Activated CD8-positive, alpha-beta memory T cell treated with anti-CD3 and anti-CD28 coated beads, Interleukin-2, amount 50 U/mL, for 24 hours (primary cell): ENCODE data around the gene CACNG4.

ENCODE experiments used
- DNase-seq: peaks from one replicate; pipeline ENCODE4 v3.0.0-alpha.2; 2020; ENCODE audit errors: extremely low read depth

Gene CACNG4

GRCh38 chr17:66963909-66964771 lies at the start of gene CACNG4:
Gene CACNG4 (plus strand): TSS chr17:66964707. CDS start chr17:66964912, 205 bp downstream.
- no peak for DNase-seq

- no peak for DNase-seq
Observed at GRCh38 chr17:66915204-66915611, 49.3 kb upstream of the CACNG4 start.

DNA sequence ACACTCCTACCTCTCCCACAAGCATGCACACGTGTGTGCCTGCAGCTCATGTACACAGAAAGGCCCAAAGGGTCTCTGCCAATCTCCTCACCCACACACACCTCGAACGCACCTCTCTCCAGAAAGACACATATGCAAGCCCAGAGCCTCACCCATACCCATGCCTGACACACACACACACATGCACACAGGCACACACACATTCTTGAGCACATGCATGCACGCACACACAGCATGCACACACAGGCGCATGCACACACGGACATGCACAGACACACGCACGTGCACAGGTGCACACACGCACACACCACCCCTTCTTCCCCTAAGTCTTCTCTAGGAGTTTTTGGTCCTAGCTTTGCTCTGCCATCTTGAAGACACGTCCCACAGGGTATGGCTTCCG lies 48.7 kb upstream of the CACNG4 start:
- no peak for DNase-seq

DNA sequence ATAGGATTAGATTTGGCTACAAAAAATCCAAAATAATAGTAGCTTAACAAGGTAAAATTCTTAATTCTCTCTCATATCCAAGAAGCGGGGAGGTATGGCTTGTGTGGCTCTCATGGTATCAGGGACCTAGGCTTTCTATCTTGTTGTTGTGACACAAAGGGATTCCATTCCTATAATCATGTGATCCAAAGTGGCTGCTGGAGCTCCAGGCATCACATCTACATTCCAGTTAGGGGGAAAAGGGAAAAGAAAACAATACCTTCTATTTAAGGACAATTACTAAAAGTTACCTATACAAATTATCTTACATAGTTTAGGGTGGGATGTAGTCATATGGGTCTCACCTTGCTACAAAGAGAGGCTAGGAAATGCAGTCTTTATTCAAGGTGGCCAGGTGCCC lies 47.6 kb upstream of the CACNG4 start:
- DNase-seq = no peak

GRCh38 chr17:66918896-66919295 lies 45.6 kb upstream of the CACNG4 start:
- no peak for DNase-seq

- DNase-seq = no peak
Observed at GRCh38 chr17:66920435-66920834, 44.1 kb upstream of the CACNG4 start.

DNA sequence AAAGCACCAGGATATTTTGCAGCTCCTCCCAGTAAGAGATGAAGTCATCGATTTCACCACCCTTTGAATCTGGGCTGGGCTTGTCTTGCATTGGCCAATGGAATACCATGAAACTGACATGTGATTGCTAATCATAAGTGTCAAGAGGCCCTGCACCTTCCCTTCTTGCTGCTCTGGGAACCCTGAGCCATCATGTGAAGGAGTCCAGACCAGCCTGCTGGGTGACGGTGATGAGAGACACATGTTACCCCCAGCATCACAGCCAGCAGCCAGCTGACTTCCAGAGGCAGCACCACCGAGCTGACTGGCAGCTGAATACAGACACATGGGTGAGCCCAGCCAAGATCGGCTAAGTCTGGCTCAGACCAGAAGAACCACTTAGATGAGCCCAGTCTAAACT lies 43.6 kb upstream of the CACNG4 start:
- no peak for DNase-seq

GRCh38 chr17:66923886-66924285 lies 40.6 kb upstream of the CACNG4 start:
- DNase-seq = no peak

DNA sequence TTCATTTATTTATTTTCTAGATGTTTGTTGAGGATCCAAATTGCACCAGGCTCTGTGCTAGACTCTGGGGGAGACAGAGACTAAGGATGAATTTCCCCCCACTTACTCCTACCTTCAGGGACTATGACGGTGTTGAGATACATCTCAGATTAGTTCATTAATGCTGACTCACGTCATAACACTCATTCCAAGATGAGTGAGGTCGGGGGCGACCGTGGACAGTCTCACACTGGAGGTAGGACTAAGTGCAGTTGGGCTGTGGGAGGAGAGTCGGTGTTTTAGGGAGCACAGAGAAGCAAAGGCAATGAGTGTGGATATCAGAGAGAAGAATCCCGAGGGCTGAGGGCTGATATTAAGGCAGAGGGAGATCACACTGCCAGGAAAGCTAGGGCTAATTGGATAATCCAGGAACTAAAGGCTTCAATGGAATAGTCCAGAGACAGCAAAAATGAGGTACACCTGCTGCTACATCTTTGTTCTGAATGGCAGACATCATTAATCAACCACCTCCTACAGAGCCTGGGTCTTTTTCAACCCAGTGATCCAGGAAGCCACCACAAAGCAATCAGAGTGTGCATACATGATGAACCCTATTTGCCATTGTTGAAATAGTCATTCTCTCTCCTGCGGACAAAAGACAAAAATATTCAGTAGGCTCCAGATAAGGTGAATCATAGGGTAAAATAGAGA lies 38.6 kb upstream of the CACNG4 start:
- no peak for DNase-seq

- DNase-seq = no peak
Observed at GRCh38 chr17:66928949-66929348, 35.6 kb upstream of the CACNG4 start.

DNA sequence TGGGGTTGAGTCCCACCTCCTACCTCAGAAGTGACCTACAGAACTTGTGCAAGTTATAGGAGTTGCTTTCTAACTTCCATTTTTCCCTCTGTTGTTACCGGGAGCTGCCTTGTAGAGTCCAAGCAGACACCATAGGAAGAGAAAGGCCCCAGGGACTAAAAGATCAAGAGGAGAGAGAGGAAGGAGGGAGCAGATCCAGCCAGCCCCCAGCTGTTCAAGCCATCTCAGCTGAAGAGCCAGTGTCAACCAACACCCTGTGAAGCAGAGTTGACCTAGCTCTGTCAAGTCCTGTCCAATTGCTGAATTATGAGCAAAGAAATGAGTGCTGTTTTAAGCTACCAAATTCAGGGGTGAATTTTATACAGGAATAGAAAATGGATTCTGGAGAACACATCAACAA lies 34.9 kb upstream of the CACNG4 start:
- DNase-seq = no peak

DNA sequence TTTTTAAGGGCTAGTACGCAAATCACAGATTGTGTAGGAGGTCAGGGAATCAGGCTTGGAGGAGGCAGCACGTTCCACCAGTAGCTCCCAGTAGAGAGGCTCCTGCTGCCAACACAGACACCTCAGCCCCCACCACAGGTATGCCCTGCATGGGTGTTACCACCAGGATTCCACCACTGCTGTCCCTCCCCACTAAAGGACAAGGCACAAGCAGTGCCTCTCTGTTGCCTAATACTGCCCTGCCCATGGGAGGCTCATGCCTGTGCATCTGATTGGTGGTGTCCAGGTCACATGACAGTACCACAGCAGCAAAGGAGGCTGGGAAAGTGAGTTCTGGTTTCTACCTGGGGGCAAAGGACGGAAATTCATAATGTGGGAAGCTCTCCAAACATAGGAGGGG lies 33.6 kb upstream of the CACNG4 start:
- no peak for DNase-seq

- DNase-seq = no peak
Observed at GRCh38 chr17:66932311-66932710, 32.2 kb upstream of the CACNG4 start.

- no peak for DNase-seq
Observed at GRCh38 chr17:66934040-66934439, 30.5 kb upstream of the CACNG4 start.

- no peak for DNase-seq
Observed at GRCh38 chr17:66935717-66936116, 28.8 kb upstream of the CACNG4 start.

DNA sequence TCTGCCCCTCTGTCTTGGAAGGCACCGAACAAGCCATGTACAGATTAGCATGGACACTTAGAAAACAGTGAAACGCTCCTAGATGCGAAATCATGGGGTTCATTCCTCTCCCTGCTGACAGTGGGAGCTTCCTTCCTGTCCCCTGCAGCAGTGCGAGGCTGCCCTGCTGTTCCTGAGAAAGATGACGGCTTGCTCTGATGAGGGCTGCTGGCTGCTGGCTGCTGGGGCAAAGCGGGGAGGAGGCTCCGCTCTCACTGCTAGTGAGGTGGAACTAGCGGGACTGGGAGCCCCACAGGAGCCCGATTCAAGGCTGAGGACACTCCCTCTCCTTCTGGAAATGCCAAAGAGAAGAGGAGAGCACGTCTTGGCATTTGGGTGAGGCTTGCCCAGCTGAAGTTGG lies 25.9 kb upstream of the CACNG4 start:
- DNase-seq = no peak

GRCh38 chr17:66939461-66940114 lies 24.9 kb upstream of the CACNG4 start:
- no peak for DNase-seq

DNA sequence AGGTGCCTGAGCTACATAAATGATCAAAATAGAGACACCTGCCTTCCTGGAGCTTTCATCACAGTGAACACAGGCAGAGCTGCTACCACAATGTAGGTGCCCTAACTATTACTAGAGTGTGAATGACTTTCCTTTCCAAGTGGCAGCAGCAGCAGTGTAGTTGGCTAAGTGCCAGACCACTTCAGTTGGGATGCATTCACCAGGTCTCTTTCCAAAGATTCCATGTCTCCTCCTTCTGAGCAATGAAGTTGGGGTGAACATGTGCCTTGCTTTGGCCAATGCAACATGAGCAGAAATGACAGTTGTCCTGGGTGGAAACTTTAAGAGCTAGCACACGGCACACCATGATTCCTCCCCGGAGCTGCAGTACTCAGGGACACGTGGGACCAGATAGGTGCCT lies 23.3 kb upstream of the CACNG4 start:
- no peak for DNase-seq

- DNase-seq = no peak
Observed at GRCh38 chr17:66941773-66942450, 22.6 kb upstream of the CACNG4 start.

DNA sequence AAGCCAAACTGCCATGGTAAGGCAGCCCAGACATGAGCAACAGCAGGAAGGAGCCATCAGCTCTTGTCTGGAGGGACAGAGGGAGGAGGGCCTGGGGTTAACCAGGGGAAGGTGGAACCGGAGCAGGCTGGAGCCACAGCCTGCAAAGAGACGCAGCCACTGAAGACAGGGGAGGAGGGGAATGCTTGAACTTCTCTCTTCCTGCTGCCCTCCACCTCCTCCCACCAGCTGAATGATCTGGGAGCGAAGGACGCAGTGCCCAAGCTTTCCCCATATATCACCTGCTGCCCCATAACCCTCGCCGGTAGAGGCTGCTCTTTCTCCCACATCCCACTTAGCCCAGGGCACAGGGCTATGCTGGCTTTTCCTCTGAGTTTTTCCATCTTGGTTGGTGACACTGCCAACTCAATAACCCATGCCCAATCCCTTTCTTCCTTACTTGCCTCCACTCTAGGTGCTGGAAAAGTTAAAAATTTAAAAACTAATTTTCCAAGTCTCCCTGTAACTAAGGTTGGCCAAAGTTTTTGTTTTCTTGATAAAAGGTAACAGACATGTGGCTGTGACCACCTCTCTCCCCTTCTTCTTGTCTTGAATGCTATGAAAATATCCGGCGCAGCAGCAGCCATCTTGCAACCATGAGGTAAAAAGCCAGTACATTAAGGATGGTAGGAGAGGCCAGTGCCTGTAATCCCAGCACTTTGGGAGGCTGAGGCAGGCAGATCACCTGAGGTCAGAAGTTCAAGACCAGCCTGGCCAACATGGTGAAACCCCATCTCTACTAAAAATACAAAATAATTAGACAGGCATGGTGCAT lies 21.8 kb upstream of the CACNG4 start:
- DNase-seq = no peak

DNA sequence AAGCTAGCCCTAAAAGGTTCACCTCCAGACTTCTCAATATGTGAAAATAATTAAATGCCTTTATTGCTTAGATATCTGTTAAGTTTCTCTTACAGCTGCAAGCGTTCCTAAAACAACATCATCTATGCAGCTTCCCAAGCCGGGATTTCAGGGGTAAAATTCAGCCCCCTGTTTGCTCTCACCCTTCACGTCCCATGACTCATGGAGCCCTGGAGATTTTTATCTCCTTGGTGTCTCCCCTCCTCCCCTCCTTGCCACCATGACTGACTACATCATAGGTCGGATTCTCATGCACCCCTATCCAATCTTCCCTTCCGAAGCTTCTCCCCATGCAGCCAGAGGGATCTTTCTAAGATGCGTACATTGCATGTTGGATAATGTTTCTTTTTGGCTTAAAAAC lies 21.0 kb upstream of the CACNG4 start:
- no peak for DNase-seq
